Stimulated activated CD8-positive, alpha-beta memory T cell treated with anti-CD3 and anti-CD28 coated beads, Interleukin-12 subunit alpha, Interleukin-12 subunit beta, amount 100 ng/mL, for 24 hours (primary cell): ENCODE measurements around the gene HMG20B.

ENCODE experiments used
- DNase-seq: peaks from one replicate; pipeline ENCODE4 v3.0.0-alpha.2; 2020; ENCODE audit errors: extremely low read depth

The HMG20B gene

GRCh38 chr19:3607303-3608078 is 34.7 kb downstream of the HMG20B start:
- DNase-seq, result no peak

- no peak for DNase-seq
These were observed 35.4 kb downstream of the HMG20B start for GRCh38 chr19:3608079-3608641.

- no peak for DNase-seq
These were observed 36.1 kb downstream of the HMG20B start for GRCh38 chr19:3608750-3609322.

- no peak for DNase-seq
These were observed 37.3 kb downstream of the HMG20B start for GRCh38 chr19:3609779-3610719.

- no peak for DNase-seq
These were observed 38.3 kb downstream of the HMG20B start for GRCh38 chr19:3610745-3611717.

GRCh38 chr19:3611841-3612240 is 39.1 kb downstream of the HMG20B start:
- DNase-seq, result no peak

- no peak for DNase-seq
These were observed 39.6 kb downstream of the HMG20B start for GRCh38 chr19:3612330-3612729.

GRCh38 chr19:3612901-3613741 is 40.4 kb downstream of the HMG20B start:
- DNase-seq, result no peak

GRCh38 chr19:3613818-3614661 is 41.3 kb downstream of the HMG20B start:
- no peak for DNase-seq

GRCh38 chr19:3614858-3615505 is 42.2 kb downstream of the HMG20B start:
- no peak for DNase-seq

- DNase-seq, result no peak
These were observed 42.9 kb downstream of the HMG20B start for GRCh38 chr19:3615524-3616135.

- DNase-seq, result no peak
These were observed 44.7 kb downstream of the HMG20B start for GRCh38 chr19:3617463-3617862.

GRCh38 chr19:3618144-3618810 is 45.5 kb downstream of the HMG20B start:
- no peak for DNase-seq

- DNase-seq, result no peak
These were observed 46.3 kb downstream of the HMG20B start for GRCh38 chr19:3618811-3619630.

- DNase-seq, result no peak
These were observed 46.9 kb downstream of the HMG20B start for GRCh38 chr19:3619631-3620012.

GRCh38 chr19:3620145-3620816 is 47.5 kb downstream of the HMG20B start:
- no peak for DNase-seq
